CD14-positive monocyte (primary cell): ENCODE data around the gene GNG11. TPM values are rescaled to one million over a fixed set of nuclear protein-coding genes. Genes with fewer than 3 reads are reported as not detected.

Experiments
- DNase-seq, 3 donors: peaks; one replicate each; pipeline ENCODE4 v3.0.0-alpha.2; 2011 to 2022
- H2AFZ ChIP-seq: 2 replicates; pipeline ENCODE4 v1.6.0; 2012; ENCODE audit warnings: mild to moderate bottlenecking, low read depth, low read length, inconsistent platforms; ENCODE audit not compliant: insufficient read depth, poor library complexity, severe bottlenecking
- H3K27ac ChIP-seq, 2 donors: 1 replicate in 1 of 2; 2 replicates in 1 of 2; pipeline ENCODE4 v1.5.1; 2012 to 2013; ENCODE audit warnings: low read length in 2 of 2, control low read depth in 1 of 2, inconsistent platforms in 1 of 2, low read depth in 1 of 2, mild to moderate bottlenecking in 1 of 2
- H3K27me3 ChIP-seq, 2 donors: one replicate each; pipeline versions ENCODE4 v1.6.0 to v1.6.1; 2011 to 2013; ENCODE audit warnings: low read length in 2 of 2; ENCODE audit not compliant: control insufficient read depth in 2 of 2, insufficient read depth in 2 of 2
- H3K36me3 ChIP-seq, 2 donors: replicated peaks in 1 of 2; 1 replicate in 1 of 2; 2 replicates in 1 of 2; pipeline versions ENCODE4 v1.5.1 to v1.6.1; 2012 to 2013; ENCODE audit warnings: low read length in 2 of 2, control low read depth in 1 of 2, inconsistent platforms in 1 of 2, mild to moderate bottlenecking in 1 of 2; ENCODE audit not compliant: insufficient read depth in 2 of 2, control insufficient read depth in 1 of 2
- H3K4me1 ChIP-seq, 2 donors: 1 replicate in 1 of 2; 2 replicates in 1 of 2; pipeline versions ENCODE4 v1.5.1 to v1.6.1; 2012 to 2013; ENCODE audit warnings: low read length in 2 of 2, control low read depth in 1 of 2, inconsistent platforms in 1 of 2, mild to moderate bottlenecking in 1 of 2, moderate library complexity in 1 of 2; ENCODE audit not compliant: insufficient read depth in 2 of 2, control insufficient read depth in 1 of 2
- H3K4me2 ChIP-seq: replicated peaks from 2 replicates; pipeline ENCODE3; 2012; ENCODE audit warnings: low read length, moderate library complexity, mild to moderate bottlenecking; ENCODE audit not compliant: poor library complexity, severe bottlenecking; ENCODE audit errors: extremely low read depth
- H3K4me3 ChIP-seq, 3 experiments: fragments of 200-600 bp in 1 of 3; sonication (generic) in 1 of 3; replicated peaks in 1 of 3; 1 replicate in 2 of 3; 2 replicates in 1 of 3; pipeline ENCODE4 v1.5.1; 2011 to 2013; ENCODE audit warnings: low read length in 3 of 3, mild to moderate bottlenecking in 3 of 3, control low read depth in 2 of 3, low read depth in 2 of 3, inconsistent platforms in 1 of 3, moderate library complexity in 1 of 3
- H3K79me2 ChIP-seq: 2 replicates; pipeline ENCODE4 v1.6.0; 2012; ENCODE audit warnings: mild to moderate bottlenecking, control low read depth, inconsistent platforms, low read length, moderate library complexity; ENCODE audit not compliant: insufficient read depth
- H3K9ac ChIP-seq: 2 replicates; pipeline ENCODE4 v1.6.0; 2017; ENCODE audit warnings: low read length, mild to moderate bottlenecking; ENCODE audit not compliant: insufficient read depth, poor library complexity, severe bottlenecking
- H3K9me3 ChIP-seq, 2 donors: replicated peaks in 1 of 2; 1 replicate in 1 of 2; 2 replicates in 1 of 2; pipeline versions ENCODE4 v1.5.1 to v1.6.1; 2012 to 2013; ENCODE audit warnings: low read length in 2 of 2, control low read depth in 1 of 2; ENCODE audit not compliant: control insufficient read depth in 1 of 2, insufficient read depth in 1 of 2
- H4K20me1 ChIP-seq: 2 replicates; pipeline ENCODE4 v1.6.0; 2012; ENCODE audit warnings: mild to moderate bottlenecking, low read length, control low read depth, moderate library complexity; ENCODE audit not compliant: insufficient read depth
- H3K27ac Mint-ChIP-seq, 7 donors: one replicate each; pipeline ENCODE4 v1.8.0; 2020; ENCODE audit warnings: mild to moderate bottlenecking in 7 of 7, mixed read lengths in 7 of 7, moderate library complexity in 6 of 7, inconsistent platforms in 2 of 7
- H3K27me3 Mint-ChIP-seq, 3 donors: one replicate each; pipeline ENCODE4 v1.8.0; 2021 to 2022; ENCODE audit warnings: low read depth in 3 of 3, mild to moderate bottlenecking in 3 of 3, mixed read lengths in 3 of 3, moderate library complexity in 3 of 3, inconsistent platforms in 1 of 3
- H3K36me3 Mint-ChIP-seq, 2 donors: one replicate each; pipeline ENCODE4 v1.8.0; 2020; ENCODE audit warnings: mixed read lengths in 2 of 2, inconsistent platforms in 1 of 2, mild to moderate bottlenecking in 1 of 2
- H3K4me1 Mint-ChIP-seq: one replicate; pipeline ENCODE4 v1.8.0; 2020; ENCODE audit warnings: mild to moderate bottlenecking, mixed read lengths
- H3K4me3 Mint-ChIP-seq, 2 donors: one replicate each; pipeline ENCODE4 v1.8.0; 2020; ENCODE audit warnings: mild to moderate bottlenecking in 2 of 2, mixed read lengths in 2 of 2, moderate library complexity in 1 of 2
- H3K9me3 Mint-ChIP-seq, 7 donors: one replicate each; pipeline ENCODE4 v1.8.0; 2020 to 2022; ENCODE audit warnings: mixed read lengths in 7 of 7, mild to moderate bottlenecking in 6 of 7, moderate library complexity in 6 of 7, inconsistent platforms in 2 of 7
- WGBS: methylation state at CpG from one replicate; pipeline ENCODE4 v1.1.5; 2013; ENCODE audit warnings: missing lambda C conversion rate; ENCODE audit not compliant: insufficient coverage; 5-methylcytosine and 5-hydroxymethylcytosine counted together
- intact Hi-C, 2 donors: fragments of 100-400 bp; cut with micrococcal nuclease; formaldehyde crosslinking; loops; one replicate each; pipeline versions ENCODE4 v1.15.0 to v1.15.1; 2023
- polyA plus RNA-seq, 3 donors: library from polyadenylated mRNA; depleted of rRNA in 1 of 3; unstranded in 2 of 3; stranded (reverse) in 1 of 3; fragments of 300-500 nt in 2 of 3; fragments of >200 nt in 1 of 3; fragmentation: Illumina TruSeq in 2 of 3; gene quantifications; 1 replicate in 2 of 3; 2 replicates in 1 of 3; pipeline ENCODE4 v1.2.3, GENCODE V29; 2012 to 2021
- TF ChIP-seq, protein P1 (sequence below): fragments of 200-600 bp; IDR thresholded peaks from one replicate; pipeline ENCODE4 v1.8.0; 2022; ENCODE audit warnings: antibody characterized with exemption, mild to moderate bottlenecking

Gene GNG11
- polyA plus RNA-seq, 3 donors, result 1.0 to 1.6 TPM; not detected in 1

DNA sequence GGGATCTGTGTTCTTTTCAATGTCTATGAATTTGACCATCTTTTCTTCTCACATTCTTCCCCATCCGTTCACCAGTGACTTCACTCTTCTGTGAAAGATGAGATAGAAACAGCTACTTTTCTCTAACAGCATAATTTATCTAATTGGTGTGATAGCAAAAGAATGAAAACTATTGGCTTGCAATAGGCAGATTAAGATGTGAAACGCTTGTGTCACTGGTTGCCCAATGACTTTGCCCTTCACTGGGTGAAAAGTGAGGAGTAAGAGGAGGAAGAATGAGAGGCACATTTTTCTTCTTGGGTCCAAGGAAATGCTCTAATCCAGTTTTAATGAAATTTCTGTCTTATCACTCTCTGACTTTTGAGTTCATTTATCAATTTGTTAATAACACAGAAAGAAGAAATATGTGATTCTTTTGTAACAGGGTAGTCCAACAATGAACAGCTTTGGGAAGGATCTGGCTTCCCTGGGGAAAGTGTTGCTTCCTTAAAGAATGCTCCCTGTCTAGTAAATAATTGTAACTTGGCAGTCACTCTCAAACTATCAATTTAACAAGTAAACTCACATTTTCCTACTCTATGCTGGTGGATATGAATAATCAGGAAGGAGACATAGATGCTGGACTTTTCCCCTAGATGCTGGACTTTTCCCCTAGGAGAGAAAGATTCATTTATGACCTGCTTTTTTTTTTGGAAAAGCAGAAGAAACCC lies 47.5 kb downstream of the GNG11 start:
- Histone ChIP-seq H3K27ac (no peak overlapping the region), H3K4me3 (no peak overlapping the region), H3K79me2 (no peaks in the 10 kb centered on the region), H3K9me3 (no peaks in the 10 kb centered on the region), H4K20me1 (no peaks in the 10 kb centered on the region), H3K36me3 (no peaks in the 10 kb centered on the region), H2AFZ (no peak overlapping the region), H3K27me3 (no peaks in the 10 kb centered on the region), H3K4me2 (no peak overlapping the region), H3K9ac (no peak overlapping the region), H3K4me1 (no peaks in the 10 kb centered on the region)
- WGBS, result 80% methylated on average over 1 of the region's 2 CpGs
- Mint-ChIP-seq H3K9me3 (no peaks in the 10 kb centered on the region), H3K27me3 (no peaks in the 10 kb centered on the region), H3K4me3 (no peak overlapping the region), H3K4me1 (no peaks in the 10 kb centered on the region), H3K36me3 (no peaks in the 10 kb centered on the region), H3K27ac (no peak overlapping the region)
- intact Hi-C loops, result no loop called here
- TF ChIP-seq, protein P1, sequence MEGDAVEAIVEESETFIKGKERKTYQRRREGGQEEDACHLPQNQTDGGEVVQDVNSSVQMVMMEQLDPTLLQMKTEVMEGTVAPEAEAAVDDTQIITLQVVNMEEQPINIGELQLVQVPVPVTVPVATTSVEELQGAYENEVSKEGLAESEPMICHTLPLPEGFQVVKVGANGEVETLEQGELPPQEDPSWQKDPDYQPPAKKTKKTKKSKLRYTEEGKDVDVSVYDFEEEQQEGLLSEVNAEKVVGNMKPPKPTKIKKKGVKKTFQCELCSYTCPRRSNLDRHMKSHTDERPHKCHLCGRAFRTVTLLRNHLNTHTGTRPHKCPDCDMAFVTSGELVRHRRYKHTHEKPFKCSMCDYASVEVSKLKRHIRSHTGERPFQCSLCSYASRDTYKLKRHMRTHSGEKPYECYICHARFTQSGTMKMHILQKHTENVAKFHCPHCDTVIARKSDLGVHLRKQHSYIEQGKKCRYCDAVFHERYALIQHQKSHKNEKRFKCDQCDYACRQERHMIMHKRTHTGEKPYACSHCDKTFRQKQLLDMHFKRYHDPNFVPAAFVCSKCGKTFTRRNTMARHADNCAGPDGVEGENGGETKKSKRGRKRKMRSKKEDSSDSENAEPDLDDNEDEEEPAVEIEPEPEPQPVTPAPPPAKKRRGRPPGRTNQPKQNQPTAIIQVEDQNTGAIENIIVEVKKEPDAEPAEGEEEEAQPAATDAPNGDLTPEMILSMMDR, result no peak
- no peak for DNase-seq

DNA sequence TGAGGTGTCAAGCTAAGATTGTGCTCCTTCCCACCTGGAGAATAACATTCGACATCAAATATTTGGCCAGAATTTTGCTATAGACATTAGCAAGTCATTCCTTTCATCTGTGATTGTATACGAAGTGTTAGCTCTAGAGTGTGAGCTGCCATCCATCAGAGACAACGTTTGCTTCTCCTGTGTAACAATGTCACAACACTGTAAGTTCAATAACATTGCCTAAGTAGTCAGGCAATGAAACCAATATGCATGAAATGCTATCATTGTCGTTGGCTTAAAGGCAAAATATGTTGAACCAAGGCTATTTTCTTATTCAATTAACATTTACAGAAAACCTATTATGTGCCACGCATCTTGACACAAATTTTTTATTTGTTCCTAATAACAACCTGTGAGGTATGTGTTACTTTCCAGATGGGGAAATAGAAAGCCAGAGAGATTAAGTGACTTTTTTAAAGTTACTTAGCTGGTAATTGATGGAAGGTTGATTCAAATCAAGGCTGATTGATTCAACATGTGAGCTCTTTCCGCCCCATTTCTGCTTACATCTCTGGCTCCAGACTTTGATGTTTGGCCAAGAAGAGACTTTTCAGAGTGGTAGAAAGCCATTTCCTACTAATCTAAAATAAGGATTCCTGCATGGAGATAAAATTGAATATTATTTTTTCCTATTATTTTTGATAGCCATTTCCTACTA lies 50.6 kb downstream of the GNG11 start:
- no CpG with 5 or more reads among the region's 6 CpGs for WGBS
- Histone ChIP-seq H3K4me3 (no peak overlapping the region), H2AFZ (no peak overlapping the region), H3K27ac (no peak overlapping the region), H3K27me3 (no peaks in the 10 kb centered on the region), H3K4me1 (no peaks in the 10 kb centered on the region), H3K9me3 (no peaks in the 10 kb centered on the region), H3K4me2 (no peak overlapping the region), H3K36me3 (no peaks in the 10 kb centered on the region), H3K79me2 (no peaks in the 10 kb centered on the region), H4K20me1 (no peaks in the 10 kb centered on the region), H3K9ac (no peak overlapping the region)
- no peak for DNase-seq
- TF ChIP-seq, protein P1, result no peak
- H3K36me3 Mint-ChIP-seq, result no peaks in the 10 kb centered on the region
- no peaks in the 10 kb centered on the region for H3K9me3 Mint-ChIP-seq
- H3K4me3 Mint-ChIP-seq, result no peak overlapping the region
- no peak overlapping the region for H3K27ac Mint-ChIP-seq
- H3K27me3 Mint-ChIP-seq, result no peaks in the 10 kb centered on the region
- no peaks in the 10 kb centered on the region for H3K4me1 Mint-ChIP-seq
- intact Hi-C loops, result no loop called here
